ENCODE measurements around the gene ZNF679. TPM values are rescaled to one million over a fixed set of nuclear protein-coding genes. Genes with fewer than 3 reads are reported as not detected.

ZNF679 gene
- total and polyA plus RNA-seq, 2 of the 13 experiments (the other 11 are each of a cell fraction or from before 2014, with no cell fraction given): not detected

DNA sequence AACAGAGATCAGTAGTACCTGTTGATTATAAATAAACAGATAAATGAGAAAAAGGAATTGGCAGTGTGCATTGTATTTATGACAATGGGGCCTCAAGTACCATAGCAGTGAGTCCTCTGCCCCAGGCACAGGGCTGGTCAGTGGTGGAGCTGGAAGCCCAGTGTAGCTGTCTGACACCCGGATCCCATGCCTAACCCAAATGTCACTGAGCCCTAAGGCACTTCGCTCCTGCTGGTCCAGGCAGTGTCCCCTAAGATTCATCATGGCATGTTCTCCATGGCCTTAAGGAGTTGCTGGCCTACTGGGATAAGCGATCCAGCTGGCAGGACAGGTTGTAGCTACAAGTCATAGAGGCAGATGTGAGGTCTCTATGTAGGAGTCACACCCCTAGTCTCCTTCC is 82.2 kb downstream of the ZNF679 start (continued):
- TF ChIP-seq, protein P1, sequence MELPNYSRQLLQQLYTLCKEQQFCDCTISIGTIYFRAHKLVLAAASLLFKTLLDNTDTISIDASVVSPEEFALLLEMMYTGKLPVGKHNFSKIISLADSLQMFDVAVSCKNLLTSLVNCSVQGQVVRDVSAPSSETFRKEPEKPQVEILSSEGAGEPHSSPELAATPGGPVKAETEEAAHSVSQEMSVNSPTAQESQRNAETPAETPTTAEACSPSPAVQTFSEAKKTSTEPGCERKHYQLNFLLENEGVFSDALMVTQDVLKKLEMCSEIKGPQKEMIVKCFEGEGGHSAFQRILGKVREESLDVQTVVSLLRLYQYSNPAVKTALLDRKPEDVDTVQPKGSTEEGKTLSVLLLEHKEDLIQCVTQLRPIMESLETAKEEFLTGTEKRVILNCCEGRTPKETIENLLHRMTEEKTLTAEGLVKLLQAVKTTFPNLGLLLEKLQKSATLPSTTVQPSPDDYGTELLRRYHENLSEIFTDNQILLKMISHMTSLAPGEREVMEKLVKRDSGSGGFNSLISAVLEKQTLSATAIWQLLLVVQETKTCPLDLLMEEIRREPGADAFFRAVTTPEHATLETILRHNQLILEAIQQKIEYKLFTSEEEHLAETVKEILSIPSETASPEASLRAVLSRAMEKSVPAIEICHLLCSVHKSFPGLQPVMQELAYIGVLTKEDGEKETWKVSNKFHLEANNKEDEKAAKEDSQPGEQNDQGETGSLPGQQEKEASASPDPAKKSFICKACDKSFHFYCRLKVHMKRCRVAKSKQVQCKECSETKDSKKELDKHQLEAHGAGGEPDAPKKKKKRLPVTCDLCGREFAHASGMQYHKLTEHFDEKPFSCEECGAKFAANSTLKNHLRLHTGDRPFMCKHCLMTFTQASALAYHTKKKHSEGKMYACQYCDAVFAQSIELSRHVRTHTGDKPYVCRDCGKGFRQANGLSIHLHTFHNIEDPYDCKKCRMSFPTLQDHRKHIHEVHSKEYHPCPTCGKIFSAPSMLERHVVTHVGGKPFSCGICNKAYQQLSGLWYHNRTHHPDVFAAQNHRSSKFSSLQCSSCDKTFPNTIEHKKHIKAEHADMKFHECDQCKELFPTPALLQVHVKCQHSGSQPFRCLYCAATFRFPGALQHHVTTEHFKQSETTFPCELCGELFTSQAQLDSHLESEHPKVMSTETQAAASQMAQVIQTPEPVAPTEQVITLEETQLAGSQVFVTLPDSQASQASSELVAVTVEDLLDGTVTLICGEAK (IDR thresholded peaks at IDR 0.05): no peak
- TF ChIP-seq, protein P1 (CRISPR knock-in tag; IDR thresholded peaks at IDR 0.05): no peak
- TF ChIP-seq ZNF713 (CRISPR knock-in tag; IDR thresholded peaks at IDR 0.05): no peak
- TF ChIP-seq FOXC1 (CRISPR knock-in tag; IDR thresholded peaks at IDR 0.05; ENCODE audit: borderline replicate concordance): no peak
- TF ChIP-seq, protein P2, sequence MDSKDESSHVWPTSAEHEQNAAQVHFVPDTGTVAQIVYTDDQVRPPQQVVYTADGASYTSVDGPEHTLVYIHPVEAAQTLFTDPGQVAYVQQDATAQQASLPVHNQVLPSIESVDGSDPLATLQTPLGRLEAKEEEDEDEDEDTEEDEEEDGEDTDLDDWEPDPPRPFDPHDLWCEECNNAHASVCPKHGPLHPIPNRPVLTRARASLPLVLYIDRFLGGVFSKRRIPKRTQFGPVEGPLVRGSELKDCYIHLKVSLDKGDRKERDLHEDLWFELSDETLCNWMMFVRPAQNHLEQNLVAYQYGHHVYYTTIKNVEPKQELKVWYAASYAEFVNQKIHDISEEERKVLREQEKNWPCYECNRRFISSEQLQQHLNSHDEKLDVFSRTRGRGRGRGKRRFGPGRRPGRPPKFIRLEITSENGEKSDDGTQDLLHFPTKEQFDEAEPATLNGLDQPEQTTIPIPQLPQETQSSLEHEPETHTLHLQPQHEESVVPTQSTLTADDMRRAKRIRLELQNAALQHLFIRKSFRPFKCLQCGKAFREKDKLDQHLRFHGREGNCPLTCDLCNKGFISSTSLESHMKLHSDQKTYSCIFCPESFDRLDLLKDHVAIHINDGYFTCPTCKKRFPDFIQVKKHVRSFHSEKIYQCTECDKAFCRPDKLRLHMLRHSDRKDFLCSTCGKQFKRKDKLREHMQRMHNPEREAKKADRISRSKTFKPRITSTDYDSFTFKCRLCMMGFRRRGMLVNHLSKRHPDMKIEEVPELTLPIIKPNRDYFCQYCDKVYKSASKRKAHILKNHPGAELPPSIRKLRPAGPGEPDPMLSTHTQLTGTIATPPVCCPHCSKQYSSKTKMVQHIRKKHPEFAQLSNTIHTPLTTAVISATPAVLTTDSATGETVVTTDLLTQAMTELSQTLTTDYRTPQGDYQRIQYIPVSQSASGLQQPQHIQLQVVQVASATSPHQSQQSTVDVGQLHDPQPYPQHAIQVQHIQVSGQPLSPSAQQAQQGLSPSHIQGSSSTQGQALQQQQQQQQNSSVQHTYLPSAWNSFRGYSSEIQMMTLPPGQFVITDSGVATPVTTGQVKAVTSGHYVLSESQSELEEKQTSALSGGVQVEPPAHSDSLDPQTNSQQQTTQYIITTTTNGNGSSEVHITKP (CRISPR knock-in tag; IDR thresholded peaks at IDR 0.05; ENCODE audit: low read depth): no peak
- TF ChIP-seq ZNF678 (CRISPR knock-in tag; IDR thresholded peaks at IDR 0.05): no peak
- no peak for TF ChIP-seq ZNF720 (CRISPR knock-in tag; IDR thresholded peaks at IDR 0.05)
- TF ChIP-seq MBD4 (IDR thresholded peaks at IDR 0.05; ENCODE audit: borderline replicate concordance, low read length): no peak
- no peak for TF ChIP-seq ZNF33A (CRISPR knock-in tag; IDR thresholded peaks at IDR 0.05; ENCODE audit: borderline replicate concordance)
